Measurements from ENCODE around the gene CENPW.

Gene CENPW

GRCh38 chr6:126380072-126380583, 40.2 kb downstream of the CENPW start:
- TF ChIP-seq NFIC (IDR thresholded peaks at IDR 0.05), result no peak
- TF ChIP-seq FOXM1 (IDR thresholded peaks at IDR 0.05; ENCODE audit: borderline replicate concordance, low read depth), result no peak
- no peak for TF ChIP-seq CREB1 (IDR thresholded peaks at IDR 0.05; ENCODE audit: low read depth)
- TF ChIP-seq TCF12 (IDR thresholded peaks at IDR 0.05; ENCODE audit: low read depth), result no peak
- no peak for TF ChIP-seq USF1 (IDR thresholded peaks at IDR 0.05)
- TF ChIP-seq TEAD4 (IDR thresholded peaks at IDR 0.05), result no peak
- no peak for TF ChIP-seq TAF1 (IDR thresholded peaks at IDR 0.05; ENCODE audit: low read depth)

GRCh38 chr6:126381498-126381897, 41.6 kb downstream of the CENPW start:
- TF ChIP-seq USF1 (IDR thresholded peaks at IDR 0.05) (no peak), MAX (IDR thresholded peaks at IDR 0.05) (no peak), EGR1 (IDR thresholded peaks at IDR 0.05) (no peak), CREB1 (IDR thresholded peaks at IDR 0.05; ENCODE audit: low read depth) (no peak), EP300 (IDR thresholded peaks at IDR 0.05; ENCODE audit: borderline replicate concordance) (no peak), CEBPB (IDR thresholded peaks at IDR 0.05) (no peak), FOXM1 (IDR thresholded peaks at IDR 0.05; ENCODE audit: borderline replicate concordance, low read depth) (no peak)

- no peak for TF ChIP-seq CREB1 (IDR thresholded peaks at IDR 0.05; ENCODE audit: low read depth)
- TF ChIP-seq CEBPB (IDR thresholded peaks at IDR 0.05), result no peak
- no peak for TF ChIP-seq EP300 (IDR thresholded peaks at IDR 0.05; ENCODE audit: borderline replicate concordance)
- no peak for TF ChIP-seq TAF1 (IDR thresholded peaks at IDR 0.05; ENCODE audit: low read depth)
- TF ChIP-seq FOXM1 (IDR thresholded peaks at IDR 0.05; ENCODE audit: borderline replicate concordance, low read depth), result no peak
Observed at GRCh38 chr6:126383203-126383602, 43.3 kb downstream of the CENPW start.

GRCh38 chr6:126385536-126385935, 45.6 kb downstream of the CENPW start:
- no peak for TF ChIP-seq TCF12 (IDR thresholded peaks at IDR 0.05; ENCODE audit: low read depth)
- TF ChIP-seq REST (IDR thresholded peaks at IDR 0.05; ENCODE audit: low read depth), result no peak
- no peak for TF ChIP-seq ZBTB7A (IDR thresholded peaks at IDR 0.05; ENCODE audit: low read depth)
- TF ChIP-seq TAF1 (IDR thresholded peaks at IDR 0.05; ENCODE audit: low read depth), result no peak
- no peak for TF ChIP-seq CREB1 (IDR thresholded peaks at IDR 0.05; ENCODE audit: low read depth)
- TF ChIP-seq NFIC (IDR thresholded peaks at IDR 0.05), result no peak
- TF ChIP-seq MAX (IDR thresholded peaks at IDR 0.05), result no peak

GRCh38 chr6:126388104-126388598, 48.2 kb downstream of the CENPW start:
- no peak for TF ChIP-seq CEBPB (IDR thresholded peaks at IDR 0.05)
- TF ChIP-seq FOXM1 (IDR thresholded peaks at IDR 0.05; ENCODE audit: borderline replicate concordance, low read depth), result no peak
- TF ChIP-seq NFIC (IDR thresholded peaks at IDR 0.05), result no peak
- TF ChIP-seq USF1 (IDR thresholded peaks at IDR 0.05), result no peak
- no peak for TF ChIP-seq MAX (IDR thresholded peaks at IDR 0.05)
- TF ChIP-seq ZBTB7A (IDR thresholded peaks at IDR 0.05; ENCODE audit: low read depth), result no peak
- no peak for TF ChIP-seq YY1 (IDR thresholded peaks at IDR 0.05; ENCODE audit: low read depth)
- no peak for TF ChIP-seq TCF12 (IDR thresholded peaks at IDR 0.05; ENCODE audit: low read depth)
- TF ChIP-seq CREB1 (IDR thresholded peaks at IDR 0.05; ENCODE audit: low read depth), result no peak
- no peak for TF ChIP-seq TEAD4 (IDR thresholded peaks at IDR 0.05)

GRCh38 chr6:126396131-126396530, 56.2 kb downstream of the CENPW start:
- no peak for TF ChIP-seq YY1 (IDR thresholded peaks at IDR 0.05; ENCODE audit: low read depth)
- no peak for TF ChIP-seq REST (IDR thresholded peaks at IDR 0.05; ENCODE audit: low read depth)
- TF ChIP-seq FOXM1 (IDR thresholded peaks at IDR 0.05; ENCODE audit: borderline replicate concordance, low read depth), result no peak
- no peak for TF ChIP-seq NFIC (IDR thresholded peaks at IDR 0.05)

All from Ishikawa (cell line).